NCI-H187 (cell line): ENCODE results near the gene BTBD1.

Experiments
- DNase-seq, 2 experiments: peaks; one replicate each; lab custom pipeline; 2025; lab: John Stamatoyannopoulos, UW

BTBD1 gene

GRCh38 chr15:82992436-82992998 lies 74.5 kb downstream of the BTBD1 start:
- DNase-seq, result no peak

GRCh38 chr15:82986442-82986780 lies 80.6 kb downstream of the BTBD1 start:
- DNase-seq, result no peak

- DNase-seq, result peak; percentile 65 to 87
Observed at GRCh38 chr15:82985688-82986441, 81.2 kb downstream of the BTBD1 start, which contains the start of gene RAMAC. Gene RAMAC (plus strand): TSS chr15:82986210. CDS start chr15:82989019, 2,809 bp downstream.

GRCh38 chr15:82980981-82981380 lies 86.1 kb downstream of the BTBD1 start:
- no peak for DNase-seq

GRCh38 chr15:82979726-82980125 lies 87.3 kb downstream of the BTBD1 start:
- DNase-seq, result no peak

GRCh38 chr15:82978438-82978837 lies 88.6 kb downstream of the BTBD1 start:
- no peak for DNase-seq

GRCh38 chr15:82977076-82977475 lies 90.0 kb downstream of the BTBD1 start:
- no peak for DNase-seq

- no peak for DNase-seq
Observed at GRCh38 chr15:82972990-82973389, 94.1 kb downstream of the BTBD1 start.

GRCh38 chr15:82971218-82971984 lies 95.7 kb downstream of the BTBD1 start:
- DNase-seq, result no peak

- no peak for DNase-seq
Observed at GRCh38 chr15:82970696-82971095, 96.4 kb downstream of the BTBD1 start.

GRCh38 chr15:82970078-82970686 lies 96.9 kb downstream of the BTBD1 start:
- no peak for DNase-seq

GRCh38 chr15:82969353-82969752 lies 97.7 kb downstream of the BTBD1 start:
- no peak for DNase-seq

- DNase-seq, result no peak
Observed at GRCh38 chr15:82968066-82968465, 99.0 kb downstream of the BTBD1 start.

GRCh38 chr15:82966671-82967071 lies 100.4 kb downstream of the BTBD1 start:
- no peak for DNase-seq
